H9 (cell line): ENCODE results near the gene SREBF1. TPM values are rescaled to one million over a fixed set of nuclear protein-coding genes. Genes with fewer than 3 reads are reported as not detected.

Experiments used
- DNase-seq: peaks from one replicate; pipeline ENCODE4 v3.0.0-alpha.2; 2017
- H2AFZ ChIP-seq: one replicate; pipeline ENCODE4 v1.6.1; 2013; ENCODE audit warnings: mild to moderate bottlenecking, low read length, control low read depth, moderate library complexity
- H2AK5ac ChIP-seq: 2 replicates; pipeline ENCODE4 v1.6.1; 2013; ENCODE audit warnings: low read length, control low read depth, mixed read lengths; ENCODE audit not compliant: insufficient read length
- H2BK120ac ChIP-seq: one replicate; pipeline ENCODE4 v1.6.1; 2013; ENCODE audit warnings: low read depth, mild to moderate bottlenecking, low read length, control low read depth, inconsistent platforms; ENCODE audit not compliant: poor library complexity, severe bottlenecking
- H2BK12ac ChIP-seq: 2 replicates; pipeline ENCODE4 v1.6.1; 2013; ENCODE audit warnings: low read length, control low read depth, mixed read lengths, low read depth; ENCODE audit not compliant: insufficient read length
- H2BK15ac ChIP-seq: 2 replicates; pipeline ENCODE4 v1.6.1; 2013; ENCODE audit warnings: low read depth, low read length, control low read depth
- H2BK20ac ChIP-seq: one replicate; pipeline ENCODE4 v1.6.1; 2013; ENCODE audit warnings: low read depth, mild to moderate bottlenecking, low read length, control low read depth, inconsistent platforms; ENCODE audit not compliant: poor library complexity, severe bottlenecking
- H2BK5ac ChIP-seq: 2 replicates; pipeline ENCODE4 v1.6.1; 2013; ENCODE audit warnings: low read length, control low read depth, mixed read lengths; ENCODE audit not compliant: insufficient read length
- H3K14ac ChIP-seq: 2 replicates; pipeline ENCODE4 v1.6.1; 2013; ENCODE audit warnings: low read length, control low read depth; ENCODE audit not compliant: insufficient read depth
- H3K18ac ChIP-seq: 2 replicates; pipeline ENCODE4 v1.6.1; 2013; ENCODE audit warnings: low read depth, mild to moderate bottlenecking, mixed read lengths, low read length, control low read depth; ENCODE audit not compliant: insufficient read length
- H3K23ac ChIP-seq: 2 replicates; pipeline ENCODE4 v1.6.1; 2013; ENCODE audit warnings: low read length, control low read depth, mixed read lengths, low read depth; ENCODE audit not compliant: insufficient read length
- H3K23me2 ChIP-seq: 2 replicates; pipeline ENCODE4 v1.6.1; 2013; ENCODE audit warnings: low read depth, mild to moderate bottlenecking, mixed read lengths, low read length, control low read depth; ENCODE audit not compliant: insufficient read length, poor library complexity, severe bottlenecking
- H3K27ac ChIP-seq: 2 replicates; pipeline ENCODE4 v1.5.1; 2013; ENCODE audit warnings: low read length, control low read depth, mixed read lengths, low read depth; ENCODE audit not compliant: insufficient read length
- H3K27me3 ChIP-seq: 2 replicates; pipeline ENCODE4 v1.6.1; 2013; ENCODE audit warnings: low read length, control low read depth, inconsistent platforms; ENCODE audit not compliant: insufficient read depth
- H3K4ac ChIP-seq: 2 replicates; pipeline ENCODE4 v1.6.1; 2013; ENCODE audit warnings: low read depth, mild to moderate bottlenecking, control low read depth, inconsistent platforms, low read length, moderate library complexity
- H3K4me1 ChIP-seq: 2 replicates; pipeline ENCODE4 v1.6.1; 2013; ENCODE audit warnings: low read length, control low read depth, inconsistent platforms; ENCODE audit not compliant: insufficient read depth
- H3K4me2 ChIP-seq: 2 replicates; pipeline ENCODE4 v1.6.1; 2013; ENCODE audit warnings: low read length, control low read depth, mixed read lengths; ENCODE audit not compliant: insufficient read length, insufficient read depth
- H3K56ac ChIP-seq: 2 replicates; pipeline ENCODE4 v1.6.1; 2013; ENCODE audit warnings: low read depth, mild to moderate bottlenecking, mixed read lengths, low read length, control low read depth; ENCODE audit not compliant: insufficient read length
- H3K79me1 ChIP-seq: 2 replicates; pipeline ENCODE4 v1.6.1; 2013; ENCODE audit warnings: low read depth, mild to moderate bottlenecking, moderate library complexity, low read length, control low read depth, inconsistent platforms; ENCODE audit not compliant: insufficient read depth, poor library complexity, severe bottlenecking
- H3K79me2 ChIP-seq: 2 replicates; pipeline ENCODE4 v1.6.1; 2013; ENCODE audit warnings: low read length, control low read depth, inconsistent platforms; ENCODE audit not compliant: insufficient read depth
- H3K9ac ChIP-seq: 2 replicates; pipeline ENCODE4 v1.6.1; 2013; ENCODE audit warnings: low read length, control low read depth, mixed read lengths; ENCODE audit not compliant: insufficient read length; ENCODE audit errors: extremely low read depth
- H3K9me3 ChIP-seq: one replicate; pipeline ENCODE4 v1.6.1; 2013; ENCODE audit warnings: low read depth, low read length, inconsistent platforms; ENCODE audit not compliant: control insufficient read depth
- H3T11ph ChIP-seq: one replicate; pipeline ENCODE4 v1.6.1; 2013; ENCODE audit warnings: mild to moderate bottlenecking, low read length, control low read depth, inconsistent platforms
- H4K20me1 ChIP-seq: one replicate; pipeline ENCODE4 v1.6.1; 2013; ENCODE audit not compliant: control insufficient read depth, insufficient read length, insufficient read depth
- H4K5ac ChIP-seq: 2 replicates; pipeline ENCODE4 v1.6.1; 2013; ENCODE audit warnings: low read depth, mild to moderate bottlenecking, mixed read lengths, low read length, control low read depth; ENCODE audit not compliant: insufficient read length
- H4K8ac ChIP-seq: replicated peaks from 2 replicates; pipeline ENCODE4 v1.6.1; 2013; ENCODE audit warnings: low read length, control low read depth, mixed read lengths, low read depth; ENCODE audit not compliant: insufficient read length
- H4K91ac ChIP-seq: 2 replicates; pipeline ENCODE4 v1.6.1; 2013; ENCODE audit warnings: low read depth, mild to moderate bottlenecking, moderate library complexity, mixed read lengths, low read length, control low read depth; ENCODE audit not compliant: insufficient read length
- H3K27ac Mint-ChIP-seq, 3 experiments: 2 replicates in 2 of 3; 3 replicates in 1 of 3; pipeline ENCODE4 v1.8.0; 2020 to 2021; ENCODE audit warnings: mixed read lengths in 3 of 3, mild to moderate bottlenecking in 1 of 3, moderate library complexity in 1 of 3
- H3K27me3 Mint-ChIP-seq: 2 replicates; pipeline ENCODE4 v1.8.0; 2021; ENCODE audit warnings: low read depth, mild to moderate bottlenecking, moderate library complexity, mixed read lengths
- H3K36me3 Mint-ChIP-seq, 3 experiments: 2 replicates in 2 of 3; 3 replicates in 1 of 3; pipeline ENCODE4 v1.8.0; 2020 to 2021; ENCODE audit warnings: low read depth in 3 of 3, mixed read lengths in 3 of 3; ENCODE audit not compliant: insufficient read depth in 1 of 3
- H3K4me1 Mint-ChIP-seq, 2 experiments: 2 replicates each; pipeline ENCODE4 v1.8.0; 2020; ENCODE audit warnings: mixed read lengths in 2 of 2
- H3K4me3 Mint-ChIP-seq, 2 experiments: 2 replicates in 1 of 2; 3 replicates in 1 of 2; pipeline ENCODE4 v1.8.0; 2020 to 2021; ENCODE audit warnings: mild to moderate bottlenecking in 2 of 2, mixed read lengths in 2 of 2, moderate library complexity in 1 of 2
- H3K9me3 Mint-ChIP-seq, 2 experiments: 2 replicates in 1 of 2; 3 replicates in 1 of 2; pipeline ENCODE4 v1.8.0; 2020; ENCODE audit warnings: mild to moderate bottlenecking in 2 of 2, mixed read lengths in 2 of 2, moderate library complexity in 1 of 2
- CTCF ChIP-seq: fragments of 200-600 bp; sonication (generic); conservative IDR thresholded peaks from 3 replicates; pipeline ENCODE4 v1.8.0; 2021; ENCODE audit warnings: antibody characterized with exemption, mild to moderate bottlenecking
- WGBS: extraction: QIAGEN DNeasy Blood & Tissue Kit; methylation state at CpG from one replicate; pipeline ENCODE4 v1.1.7; 2013; ENCODE audit warnings: missing lambda C conversion rate, low lambda C conversion rate, mixed read lengths; ENCODE audit not compliant: insufficient read length; ENCODE audit errors: extremely low coverage; 5-methylcytosine and 5-hydroxymethylcytosine counted together
- total RNA-seq: library from RNA; stranded (reverse); gene quantifications from 2 replicates; pipeline ENCODE4 v1.2.1, GENCODE V29; 2021

Gene SREBF1
- total RNA-seq, 1 experiment from 2014 or later, result 81.9 TPM

GRCh38 chr17:17798573-17799255 lies 38.1 kb downstream of the SREBF1 start:
- WGBS, result no CpG with 5 or more reads among the region's 16 CpGs
- no peak overlapping the region for H2AFZ ChIP-seq
- no peaks in the 10 kb centered on the region for H3K9me3 ChIP-seq
- no peak overlapping the region for H2BK12ac ChIP-seq
- no peak overlapping the region for H3K18ac ChIP-seq
- no peak overlapping the region for H3K27ac ChIP-seq
- Mint-ChIP-seq H3K9me3 (no peaks in the 10 kb centered on the region; a peak in 1 of 5 replicates), H3K36me3 (no peaks in the 10 kb centered on the region), H3K27ac (no peak overlapping the region), H3K4me1 (peaks cover 15 to 28% of the 10 kb centered on the region in 2 experiments), H3K4me3 (no peak overlapping the region), H3K27me3 (peaks cover 29% of the 10 kb centered on the region)
- H3K4ac ChIP-seq, result no peak overlapping the region
- H2BK5ac ChIP-seq, result no peak overlapping the region
- no peak for TF ChIP-seq CTCF
- H3K4me1 ChIP-seq, result no peaks in the 10 kb centered on the region
- H3K56ac ChIP-seq, result no peak overlapping the region
- H3T11ph ChIP-seq, result no peak overlapping the region
- H3K9ac ChIP-seq, result no peak overlapping the region
- H3K4me2 ChIP-seq, result no peak overlapping the region
- no peaks in the 10 kb centered on the region for H4K20me1 ChIP-seq
- no peaks in the 10 kb centered on the region for H3K23me2 ChIP-seq
- H3K79me1 ChIP-seq, result no peaks in the 10 kb centered on the region
- H4K5ac ChIP-seq, result no peak overlapping the region
- no peaks in the 10 kb centered on the region for H3K79me2 ChIP-seq
- H2BK120ac ChIP-seq, result no peak overlapping the region
- no peak overlapping the region for H2BK15ac ChIP-seq
- H3K23ac ChIP-seq, result no peak overlapping the region
- H4K91ac ChIP-seq, result no peak overlapping the region
- no peak overlapping the region for H2BK20ac ChIP-seq
- DNase-seq, result no peak
- no peak overlapping the region for H3K14ac ChIP-seq
- no peaks in the 10 kb centered on the region; the same call in 1 of the 2 replicates for H3K27me3 ChIP-seq
- no peak overlapping the region for H4K8ac ChIP-seq
- H2AK5ac ChIP-seq, result no peak overlapping the region
